Epidermal melanocyte (primary cell): Measurements from ENCODE around the gene ATP5PF.
"Not testable (repeated sequence)": the region's sequence is repeated elsewhere in the genome, so short reads cannot be mapped to it uniquely, and the experiment has no call there.

Experiments
- DNase-seq: peaks from one replicate; pipeline ENCODE4 v3.0.0; 2011; ENCODE audit warnings: low spot score; ENCODE audit not compliant: insufficient read length

The ATP5PF gene

GRCh38 chr21:25732091-25732760 lies 2.5 kb downstream of the ATP5PF start:
- DNase-seq: no peak

GRCh38 chr21:25722631-25723030 lies 12.1 kb downstream of the ATP5PF start:
- DNase-seq: no peak

GRCh38 chr21:25721987-25722386 lies 12.7 kb downstream of the ATP5PF start:
- no peak for DNase-seq

- no peak for DNase-seq
Measured at GRCh38 chr21:25717491-25718147, 17.1 kb downstream of the ATP5PF start.

- not testable (repeated sequence) for DNase-seq
Measured at GRCh38 chr21:25714066-25714465, 20.6 kb downstream of the ATP5PF start.

- DNase-seq: no peak
Measured at GRCh38 chr21:25710550-25710949, 24.2 kb downstream of the ATP5PF start.

GRCh38 chr21:25709684-25710265 lies 24.9 kb downstream of the ATP5PF start:
- no peak for DNase-seq

- DNase-seq: peak; percentile 40
Measured at GRCh38 chr21:25708467-25709065, 26.1 kb downstream of the ATP5PF start.

GRCh38 chr21:25701529-25701928 lies 33.2 kb downstream of the ATP5PF start:
- DNase-seq: no peak

- DNase-seq: no peak
Measured at GRCh38 chr21:25700741-25701140, 34.0 kb downstream of the ATP5PF start.

- DNase-seq: not testable (repeated sequence)
Measured at GRCh38 chr21:25695461-25695860, 39.2 kb downstream of the ATP5PF start.

- DNase-seq: no peak
Measured at GRCh38 chr21:25691976-25692375, 42.7 kb downstream of the ATP5PF start.

GRCh38 chr21:25689226-25689625 lies 45.5 kb downstream of the ATP5PF start:
- DNase-seq: no peak

GRCh38 chr21:25688275-25689155 lies 46.2 kb downstream of the ATP5PF start:
- DNase-seq: no peak

- DNase-seq: no peak
Measured at GRCh38 chr21:25687787-25688186, 46.9 kb downstream of the ATP5PF start.

GRCh38 chr21:25682382-25682781 lies 52.3 kb downstream of the ATP5PF start:
- no peak for DNase-seq

GRCh38 chr21:25676451-25676850 lies 58.3 kb downstream of the ATP5PF start:
- DNase-seq: no peak
